HepG2 (cell line): Measurements from ENCODE around the gene PLEKHG5. TPM values are rescaled to one million over a fixed set of nuclear protein-coding genes. Genes with fewer than 3 reads are reported as not detected.
A peak's percentile ranks its signal among the peaks of the same experiment; 100 is the strongest.

Source experiments
- BRD4 ChIP-seq: sonication (generic); formaldehyde crosslinking; IDR thresholded peaks from 2 replicates; pipeline ENCODE4 v1.4.0; 2020; ENCODE audit warnings: missing genetic modification reagents
- HDAC1 ChIP-seq: sonication (generic); formaldehyde crosslinking; IDR thresholded peaks from 2 replicates; pipeline ENCODE4 v1.5.1; 2020; ENCODE audit warnings: mild to moderate bottlenecking, missing genetic modification reagents
- MATR3 ChIP-seq: sonication (generic); formaldehyde crosslinking; IDR thresholded peaks from 2 replicates; pipeline ENCODE4 v1.4.0; 2020; ENCODE audit warnings: missing genetic modification reagents
- MEIS1 ChIP-seq: sonication (generic); formaldehyde crosslinking; IDR thresholded peaks from 2 replicates; pipeline ENCODE4 v1.9.0; 2021; ENCODE audit warnings: mild to moderate bottlenecking, missing genetic modification reagents, moderate library complexity, borderline replicate concordance
- NCOA1 ChIP-seq: sonication (generic); formaldehyde crosslinking; IDR thresholded peaks from 2 replicates; pipeline ENCODE4 v1.9.0; 2021; ENCODE audit warnings: missing genetic modification reagents
- SAFB2 ChIP-seq: sonication (generic); formaldehyde crosslinking; IDR thresholded peaks from 2 replicates; pipeline ENCODE4 v1.5.1; 2020; ENCODE audit warnings: missing genetic modification reagents, low read depth, mild to moderate bottlenecking, borderline replicate concordance
- SNAPC2 ChIP-seq: sonication (generic); formaldehyde crosslinking; IDR thresholded peaks from 2 replicates; pipeline ENCODE4 v1.8.1; 2022; ENCODE audit warnings: mild to moderate bottlenecking, missing genetic modification reagents
- ZBTB38 ChIP-seq: sonication (generic); formaldehyde crosslinking; IDR thresholded peaks from 2 replicates; pipeline ENCODE4 v1.5.1; 2020; ENCODE audit warnings: mild to moderate bottlenecking, missing genetic modification reagents
- ZIK1 ChIP-seq: sonication (generic); formaldehyde crosslinking; IDR thresholded peaks from 2 replicates; pipeline ENCODE4 v1.5.0; 2020; ENCODE audit warnings: mild to moderate bottlenecking, low read depth, missing genetic modification reagents, borderline replicate concordance
- ZNF101 ChIP-seq: sonication (generic); formaldehyde crosslinking; IDR thresholded peaks from 2 replicates; pipeline ENCODE4 v1.4.0; 2020; ENCODE audit warnings: mild to moderate bottlenecking, low read depth, missing genetic modification reagents, borderline replicate concordance
- ZNF260 ChIP-seq: sonication (generic); formaldehyde crosslinking; IDR thresholded peaks from 2 replicates; pipeline ENCODE4 v1.4.0; 2020; ENCODE audit warnings: missing genetic modification reagents, low read depth, mild to moderate bottlenecking, borderline replicate concordance
- ZNF326 ChIP-seq: sonication (generic); formaldehyde crosslinking; IDR thresholded peaks from 2 replicates; pipeline ENCODE4 v1.4.0; 2020; ENCODE audit warnings: missing genetic modification reagents, borderline replicate concordance
- ZNF343 ChIP-seq: sonication (generic); formaldehyde crosslinking; IDR thresholded peaks from 2 replicates; pipeline ENCODE4 v1.4.0; 2020; ENCODE audit warnings: mild to moderate bottlenecking, missing genetic modification reagents
- ZNF546 ChIP-seq: sonication (generic); formaldehyde crosslinking; conservative IDR thresholded peaks from 2 replicates; pipeline ENCODE4 v1.8.1; 2023; ENCODE audit warnings: mild to moderate bottlenecking, missing genetic modification reagents
- ZNF556 ChIP-seq: sonication (generic); formaldehyde crosslinking; IDR thresholded peaks from 2 replicates; pipeline ENCODE4 v1.4.0; 2020; ENCODE audit warnings: mild to moderate bottlenecking, missing genetic modification reagents, borderline replicate concordance
- ZNF562 ChIP-seq: sonication (generic); formaldehyde crosslinking; IDR thresholded peaks from 2 replicates; pipeline ENCODE4 v1.8.0; 2022; ENCODE audit warnings: missing genetic modification reagents, borderline replicate concordance
- ZNF563 ChIP-seq: sonication (generic); formaldehyde crosslinking; IDR thresholded peaks from 2 replicates; pipeline ENCODE4 v1.8.0; 2022; ENCODE audit warnings: mild to moderate bottlenecking, moderate library complexity, missing genetic modification reagents
- ZNF605 ChIP-seq: sonication (generic); formaldehyde crosslinking; IDR thresholded peaks from 2 replicates; pipeline ENCODE4 v1.8.0; 2022; ENCODE audit warnings: mild to moderate bottlenecking, missing genetic modification reagents
- polyA plus RNA-seq, 8 experiments: library from polyadenylated mRNA; depleted of rRNA in 3 of 8; stranded (reverse) in 7 of 8; unstranded in 1 of 8; fragments of >200 nt; fragmentation: Illumina TruSeq in 4 of 8; extraction: Trizol in 4 of 8; gene quantifications; 2 replicates each; pipeline versions ENCODE4 v1.2.1 to v1.2.3, GENCODE V29; 2011 to 2016; ENCODE audit warnings: low read depth in 4 of 8, missing spikeins in 1 of 8, mixed read lengths in 1 of 8; ENCODE audit not compliant: insufficient read depth in 1 of 8
- total RNA-seq, 5 experiments: library from RNA; depleted of rRNA; stranded (reverse); fragments of >200 nt; fragmentation: Illumina TruSeq; extraction: Trizol; gene quantifications; 2 replicates each; pipeline ENCODE4 v1.2.3, GENCODE V29; 2016; ENCODE audit warnings: low read depth in 1 of 5
- TF ChIP-seq, protein P1 (sequence below): sonication (generic); formaldehyde crosslinking; IDR thresholded peaks from 2 replicates; pipeline ENCODE4 v1.4.0; 2020; ENCODE audit warnings: low read depth, missing genetic modification reagents
- TF ChIP-seq, protein P2 (sequence below): sonication (generic); formaldehyde crosslinking; IDR thresholded peaks from 2 replicates; pipeline ENCODE4 v1.4.0; 2020; ENCODE audit warnings: missing genetic modification reagents, borderline replicate concordance
- TF ChIP-seq, protein P3 (sequence below): sonication (generic); formaldehyde crosslinking; IDR thresholded peaks from 2 replicates; pipeline ENCODE4 v1.4.0; 2020; ENCODE audit warnings: missing genetic modification reagents

The PLEKHG5 gene
- total and polyA plus RNA-seq, 2 of the 13 experiments (the other 11 are each of a cell fraction or from before 2014, with no cell fraction given) = 1.9 to 3.5 TPM

DNA sequence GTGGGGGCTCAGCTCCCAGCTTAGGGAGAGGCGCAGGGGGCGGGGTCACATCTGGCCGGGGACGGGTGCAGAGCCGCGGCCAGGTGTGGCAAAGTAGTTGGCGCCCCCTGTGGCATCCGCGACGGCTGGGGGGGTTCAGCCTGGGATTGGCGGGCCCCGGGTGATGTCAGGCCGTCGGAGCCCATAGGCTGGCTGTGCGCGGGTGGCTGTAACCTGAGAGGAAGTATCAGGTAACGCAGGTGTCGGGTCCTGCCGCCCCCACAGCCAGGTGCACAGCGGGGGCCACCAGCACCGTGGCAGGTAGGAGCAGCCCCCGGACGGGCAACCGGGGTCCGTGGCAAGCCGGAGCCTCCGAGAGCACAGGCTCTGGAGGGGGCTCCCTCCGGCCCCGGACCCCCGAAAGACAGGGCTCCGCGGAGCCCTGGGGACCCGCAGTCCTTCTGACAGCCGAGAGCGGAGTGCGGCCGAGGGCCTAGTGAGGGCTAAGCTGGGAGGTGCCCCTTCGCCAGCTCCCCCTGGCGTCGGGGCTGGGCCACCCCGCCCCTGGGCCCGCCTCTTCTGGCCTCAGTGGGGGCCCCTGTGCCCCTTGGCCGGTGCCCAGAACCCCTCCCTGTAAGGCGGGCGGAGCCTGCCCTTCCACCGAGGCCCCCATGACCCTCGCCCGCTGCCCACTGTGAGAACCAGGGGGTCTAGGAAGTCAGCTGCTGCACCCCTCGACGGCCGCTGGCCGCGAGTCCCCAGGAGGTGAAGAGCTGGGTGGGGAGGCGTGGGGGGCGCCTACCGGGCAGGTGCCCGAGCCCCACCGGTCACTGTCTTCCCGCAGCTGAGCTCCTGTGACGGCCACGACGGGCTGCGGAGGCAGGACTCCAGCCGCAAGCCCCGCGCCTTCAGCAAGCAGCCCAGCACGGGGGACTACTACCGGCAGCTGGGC, 43.4 kb downstream of the PLEKHG5 start (continued):
- TF ChIP-seq, protein P1, sequence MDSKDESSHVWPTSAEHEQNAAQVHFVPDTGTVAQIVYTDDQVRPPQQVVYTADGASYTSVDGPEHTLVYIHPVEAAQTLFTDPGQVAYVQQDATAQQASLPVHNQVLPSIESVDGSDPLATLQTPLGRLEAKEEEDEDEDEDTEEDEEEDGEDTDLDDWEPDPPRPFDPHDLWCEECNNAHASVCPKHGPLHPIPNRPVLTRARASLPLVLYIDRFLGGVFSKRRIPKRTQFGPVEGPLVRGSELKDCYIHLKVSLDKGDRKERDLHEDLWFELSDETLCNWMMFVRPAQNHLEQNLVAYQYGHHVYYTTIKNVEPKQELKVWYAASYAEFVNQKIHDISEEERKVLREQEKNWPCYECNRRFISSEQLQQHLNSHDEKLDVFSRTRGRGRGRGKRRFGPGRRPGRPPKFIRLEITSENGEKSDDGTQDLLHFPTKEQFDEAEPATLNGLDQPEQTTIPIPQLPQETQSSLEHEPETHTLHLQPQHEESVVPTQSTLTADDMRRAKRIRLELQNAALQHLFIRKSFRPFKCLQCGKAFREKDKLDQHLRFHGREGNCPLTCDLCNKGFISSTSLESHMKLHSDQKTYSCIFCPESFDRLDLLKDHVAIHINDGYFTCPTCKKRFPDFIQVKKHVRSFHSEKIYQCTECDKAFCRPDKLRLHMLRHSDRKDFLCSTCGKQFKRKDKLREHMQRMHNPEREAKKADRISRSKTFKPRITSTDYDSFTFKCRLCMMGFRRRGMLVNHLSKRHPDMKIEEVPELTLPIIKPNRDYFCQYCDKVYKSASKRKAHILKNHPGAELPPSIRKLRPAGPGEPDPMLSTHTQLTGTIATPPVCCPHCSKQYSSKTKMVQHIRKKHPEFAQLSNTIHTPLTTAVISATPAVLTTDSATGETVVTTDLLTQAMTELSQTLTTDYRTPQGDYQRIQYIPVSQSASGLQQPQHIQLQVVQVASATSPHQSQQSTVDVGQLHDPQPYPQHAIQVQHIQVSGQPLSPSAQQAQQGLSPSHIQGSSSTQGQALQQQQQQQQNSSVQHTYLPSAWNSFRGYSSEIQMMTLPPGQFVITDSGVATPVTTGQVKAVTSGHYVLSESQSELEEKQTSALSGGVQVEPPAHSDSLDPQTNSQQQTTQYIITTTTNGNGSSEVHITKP (CRISPR knock-in tag) = no peak
- no peak for TF ChIP-seq ZIK1 (CRISPR knock-in tag)
- no peak for TF ChIP-seq MATR3 (CRISPR knock-in tag)
- TF ChIP-seq HDAC1 = peak; percentile 80
- no peak for TF ChIP-seq ZNF260 (CRISPR knock-in tag)
- TF ChIP-seq ZNF326 (CRISPR knock-in tag) = no peak
- TF ChIP-seq, protein P2, sequence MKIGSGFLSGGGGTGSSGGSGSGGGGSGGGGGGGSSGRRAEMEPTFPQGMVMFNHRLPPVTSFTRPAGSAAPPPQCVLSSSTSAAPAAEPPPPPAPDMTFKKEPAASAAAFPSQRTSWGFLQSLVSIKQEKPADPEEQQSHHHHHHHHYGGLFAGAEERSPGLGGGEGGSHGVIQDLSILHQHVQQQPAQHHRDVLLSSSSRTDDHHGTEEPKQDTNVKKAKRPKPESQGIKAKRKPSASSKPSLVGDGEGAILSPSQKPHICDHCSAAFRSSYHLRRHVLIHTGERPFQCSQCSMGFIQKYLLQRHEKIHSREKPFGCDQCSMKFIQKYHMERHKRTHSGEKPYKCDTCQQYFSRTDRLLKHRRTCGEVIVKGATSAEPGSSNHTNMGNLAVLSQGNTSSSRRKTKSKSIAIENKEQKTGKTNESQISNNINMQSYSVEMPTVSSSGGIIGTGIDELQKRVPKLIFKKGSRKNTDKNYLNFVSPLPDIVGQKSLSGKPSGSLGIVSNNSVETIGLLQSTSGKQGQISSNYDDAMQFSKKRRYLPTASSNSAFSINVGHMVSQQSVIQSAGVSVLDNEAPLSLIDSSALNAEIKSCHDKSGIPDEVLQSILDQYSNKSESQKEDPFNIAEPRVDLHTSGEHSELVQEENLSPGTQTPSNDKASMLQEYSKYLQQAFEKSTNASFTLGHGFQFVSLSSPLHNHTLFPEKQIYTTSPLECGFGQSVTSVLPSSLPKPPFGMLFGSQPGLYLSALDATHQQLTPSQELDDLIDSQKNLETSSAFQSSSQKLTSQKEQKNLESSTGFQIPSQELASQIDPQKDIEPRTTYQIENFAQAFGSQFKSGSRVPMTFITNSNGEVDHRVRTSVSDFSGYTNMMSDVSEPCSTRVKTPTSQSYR (CRISPR knock-in tag) = no peak
- TF ChIP-seq SAFB2 (CRISPR knock-in tag) = 0 out of 2 replicates have a peak, but pooled peaks have one; percentile 59
- no peak for TF ChIP-seq ZNF562
- TF ChIP-seq MEIS1 = 0 out of 2 replicates have a peak, but pooled peaks have one; percentile 54
- 0 out of 2 replicates have a peak, but pooled peaks have one; percentile 60 for TF ChIP-seq ZNF563 (CRISPR knock-in tag)
- TF ChIP-seq ZNF556 (CRISPR knock-in tag) = 0 out of 2 replicates have a peak, but pooled peaks have one; percentile 76
- no peak for TF ChIP-seq ZNF101
- TF ChIP-seq ZNF546 (CRISPR knock-in tag) = no peak
- TF ChIP-seq SNAPC2 (CRISPR knock-in tag) = 0 out of 2 replicates have a peak, but pooled peaks have one; percentile 18
- TF ChIP-seq ZNF605 = peak; percentile 61; the same call in 1 of the 2 replicates
- 0 out of 2 replicates have a peak, but pooled peaks have one; percentile 27 for TF ChIP-seq BRD4
- TF ChIP-seq, protein P3, sequence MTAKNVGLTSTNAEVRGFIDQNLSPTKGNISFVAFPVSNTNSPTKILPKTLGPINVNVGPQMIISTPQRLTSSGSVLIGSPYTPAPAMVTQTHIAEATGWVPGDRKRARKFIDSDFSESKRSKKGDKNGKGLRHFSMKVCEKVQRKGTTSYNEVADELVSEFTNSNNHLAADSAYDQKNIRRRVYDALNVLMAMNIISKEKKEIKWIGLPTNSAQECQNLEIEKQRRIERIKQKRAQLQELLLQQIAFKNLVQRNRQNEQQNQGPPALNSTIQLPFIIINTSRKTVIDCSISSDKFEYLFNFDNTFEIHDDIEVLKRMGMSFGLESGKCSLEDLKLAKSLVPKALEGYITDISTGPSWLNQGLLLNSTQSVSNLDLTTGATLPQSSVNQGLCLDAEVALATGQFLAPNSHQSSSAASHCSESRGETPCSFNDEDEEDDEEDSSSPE (CRISPR knock-in tag) = peak; percentile 7; the same call in 1 of the 2 replicates
- peak; percentile 60; the same call in 1 of the 2 replicates for TF ChIP-seq ZBTB38
- peak; percentile 75; the same call in 1 of the 2 replicates for TF ChIP-seq ZNF343
- peak; percentile 95 for TF ChIP-seq NCOA1 (CRISPR knock-in tag)
